OCI-LY1 (cell line): ENCODE results near the gene SLC16A14.

Source experiments
- H2AFZ ChIP-seq: fragments of 200-600 bp; sonication (generic), shearing (Covaris generic); 2 replicates; pipeline ENCODE4 v1.6.0; 2014; ENCODE audit warnings: antibody characterized with exemption, mild to moderate bottlenecking, low read length
- H3F3A ChIP-seq: fragments of 200-600 bp; sonication (generic), shearing (Covaris generic); 2 replicates; pipeline ENCODE4 v1.6.0; 2014; ENCODE audit warnings: mild to moderate bottlenecking, antibody characterized with exemption, low read length, moderate library complexity; ENCODE audit not compliant: insufficient read depth
- H3K27ac ChIP-seq: fragments of 200-600 bp; sonication (generic); 2 replicates; pipeline ENCODE4 v1.5.1; 2014; ENCODE audit warnings: low read length, mixed run types, mild to moderate bottlenecking, low read depth; ENCODE audit not compliant: poor library complexity, severe bottlenecking
- H3K27me3 ChIP-seq: fragments of 200-600 bp; sonication (generic); 2 replicates; pipeline ENCODE4 v1.6.0; 2014; ENCODE audit warnings: antibody characterized with exemption, mild to moderate bottlenecking, low read length, moderate library complexity; ENCODE audit not compliant: insufficient read depth
- H3K36me3 ChIP-seq: fragments of 200-600 bp; sonication (generic); 2 replicates; pipeline ENCODE4 v1.6.1; 2014; ENCODE audit warnings: mild to moderate bottlenecking, antibody characterized with exemption, low read length, moderate library complexity, mixed read lengths; ENCODE audit not compliant: insufficient read depth
- H3K4me1 ChIP-seq: fragments of 200-600 bp; sonication (generic); 2 replicates; pipeline ENCODE4 v1.5.1; 2014; ENCODE audit warnings: mild to moderate bottlenecking, low read length, moderate library complexity; ENCODE audit not compliant: insufficient read depth, severe bottlenecking
- H3K4me2 ChIP-seq: fragments of 200-600 bp; sonication (generic), shearing (Covaris generic); 2 replicates; pipeline ENCODE4 v1.6.1; 2014; ENCODE audit warnings: low read length
- H3K4me3 ChIP-seq: fragments of 200-600 bp; sonication (generic); 2 replicates; pipeline ENCODE4 v1.5.1; 2014; ENCODE audit warnings: low read length, low read depth, mild to moderate bottlenecking, mixed read lengths; ENCODE audit not compliant: poor library complexity, severe bottlenecking
- H3K79me2 ChIP-seq: fragments of 200-600 bp; shearing (Covaris generic); 2 replicates; pipeline ENCODE4 v1.6.1; 2016; ENCODE audit warnings: mixed run types, low read length, mixed read lengths; ENCODE audit not compliant: insufficient read depth
- H3K9ac ChIP-seq: fragments of 200-600 bp; sonication (generic), shearing (Covaris generic); 2 replicates; pipeline ENCODE4 v1.6.1; 2014; ENCODE audit warnings: mild to moderate bottlenecking, low read length, mixed read lengths
- H3K9me2 ChIP-seq: fragments of 200-600 bp; sonication (generic), shearing (Covaris generic); 2 replicates; pipeline ENCODE4 v1.6.1; 2014; ENCODE audit warnings: low read depth, mild to moderate bottlenecking, low read length, mixed read lengths
- H3K9me3 ChIP-seq: fragments of 200-600 bp; shearing (Covaris generic); 2 replicates; pipeline ENCODE4 v1.6.1; 2014; ENCODE audit warnings: low read length, mixed read lengths
- H4K20me1 ChIP-seq: fragments of 200-600 bp; sonication (generic), shearing (Covaris generic); 2 replicates; pipeline ENCODE4 v1.6.0; 2016; ENCODE audit warnings: mild to moderate bottlenecking, low read length; ENCODE audit not compliant: insufficient read depth
- EZH2 ChIP-seq: fragments of 200-600 bp; sonication (generic), shearing (Covaris generic); IDR thresholded peaks from 2 replicates; pipeline ENCODE4 v1.8.0; 2017; ENCODE audit warnings: borderline replicate concordance, mixed run types, mild to moderate bottlenecking, antibody characterized with exemption, low read length, moderate library complexity, mixed read lengths
- TF ChIP-seq, protein P1 (sequence below): fragments of 200-600 bp; sonication (generic), shearing (Covaris generic); IDR thresholded peaks from 2 replicates; pipeline ENCODE4 v1.5.1; 2017; ENCODE audit warnings: mild to moderate bottlenecking, antibody characterized with exemption, low read length, moderate library complexity, mixed read lengths

The SLC16A14 gene

DNA sequence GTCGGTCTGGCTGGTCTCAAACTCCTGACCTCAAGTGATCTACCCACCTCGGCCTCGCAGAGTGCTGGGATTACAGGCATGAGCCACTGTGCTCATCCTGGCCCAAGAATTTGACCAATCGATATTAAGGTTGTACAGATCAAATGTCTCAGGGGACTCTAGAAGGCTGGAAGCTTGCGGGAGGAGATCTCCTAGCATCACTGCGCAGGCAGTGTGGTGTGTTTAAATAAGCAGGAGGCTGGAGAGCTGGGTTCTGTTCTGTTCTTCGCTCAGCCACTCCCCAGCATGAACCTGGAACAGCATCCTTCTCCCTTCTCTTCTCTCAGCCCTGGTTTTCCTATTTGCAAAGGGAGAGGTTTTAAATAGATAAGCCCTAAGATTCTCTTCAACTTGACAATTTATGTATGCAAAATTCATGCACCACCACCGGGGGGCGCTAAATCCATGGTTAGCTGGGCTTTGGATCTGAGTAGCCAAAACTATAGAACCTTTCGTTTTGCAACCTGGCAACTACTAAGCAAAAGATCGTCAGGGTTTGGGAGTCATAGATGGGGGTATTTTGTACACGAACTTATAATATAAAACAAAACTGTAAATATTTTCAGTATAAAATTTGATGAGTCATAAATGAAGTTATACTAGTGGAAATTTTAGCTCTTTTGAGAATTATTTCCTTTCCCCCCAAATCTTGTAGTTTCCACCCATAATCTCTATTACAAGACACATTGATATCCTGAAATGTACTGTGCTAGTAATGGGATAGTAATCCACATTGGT lies 60.6 kb downstream of the SLC16A14 start:
- no peaks in the 10 kb centered on the region for H3K9me2 ChIP-seq
- no peaks in the 10 kb centered on the region for H3K36me3 ChIP-seq
- H3K79me2 ChIP-seq = no peaks in the 10 kb centered on the region
- H3K27ac ChIP-seq = no peak overlapping the region
- peaks cover 5% of the 10 kb centered on the region for H3K4me1 ChIP-seq
- no peaks in the 10 kb centered on the region for H3F3A ChIP-seq
- 0 out of 2 replicates have a peak overlapping the region, but pooled peaks have one; percentile 23 for H2AFZ ChIP-seq
- no peak overlapping the region for H3K4me2 ChIP-seq
- no peak overlapping the region for H3K4me3 ChIP-seq
- H3K27me3 ChIP-seq = no peaks in the 10 kb centered on the region
- TF ChIP-seq EZH2 = no peak
- TF ChIP-seq, protein P1, sequence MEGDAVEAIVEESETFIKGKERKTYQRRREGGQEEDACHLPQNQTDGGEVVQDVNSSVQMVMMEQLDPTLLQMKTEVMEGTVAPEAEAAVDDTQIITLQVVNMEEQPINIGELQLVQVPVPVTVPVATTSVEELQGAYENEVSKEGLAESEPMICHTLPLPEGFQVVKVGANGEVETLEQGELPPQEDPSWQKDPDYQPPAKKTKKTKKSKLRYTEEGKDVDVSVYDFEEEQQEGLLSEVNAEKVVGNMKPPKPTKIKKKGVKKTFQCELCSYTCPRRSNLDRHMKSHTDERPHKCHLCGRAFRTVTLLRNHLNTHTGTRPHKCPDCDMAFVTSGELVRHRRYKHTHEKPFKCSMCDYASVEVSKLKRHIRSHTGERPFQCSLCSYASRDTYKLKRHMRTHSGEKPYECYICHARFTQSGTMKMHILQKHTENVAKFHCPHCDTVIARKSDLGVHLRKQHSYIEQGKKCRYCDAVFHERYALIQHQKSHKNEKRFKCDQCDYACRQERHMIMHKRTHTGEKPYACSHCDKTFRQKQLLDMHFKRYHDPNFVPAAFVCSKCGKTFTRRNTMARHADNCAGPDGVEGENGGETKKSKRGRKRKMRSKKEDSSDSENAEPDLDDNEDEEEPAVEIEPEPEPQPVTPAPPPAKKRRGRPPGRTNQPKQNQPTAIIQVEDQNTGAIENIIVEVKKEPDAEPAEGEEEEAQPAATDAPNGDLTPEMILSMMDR = peak; percentile 85
- no peaks in the 10 kb centered on the region for H3K9me3 ChIP-seq
- no peaks in the 10 kb centered on the region for H4K20me1 ChIP-seq
- no peak overlapping the region for H3K9ac ChIP-seq

DNA sequence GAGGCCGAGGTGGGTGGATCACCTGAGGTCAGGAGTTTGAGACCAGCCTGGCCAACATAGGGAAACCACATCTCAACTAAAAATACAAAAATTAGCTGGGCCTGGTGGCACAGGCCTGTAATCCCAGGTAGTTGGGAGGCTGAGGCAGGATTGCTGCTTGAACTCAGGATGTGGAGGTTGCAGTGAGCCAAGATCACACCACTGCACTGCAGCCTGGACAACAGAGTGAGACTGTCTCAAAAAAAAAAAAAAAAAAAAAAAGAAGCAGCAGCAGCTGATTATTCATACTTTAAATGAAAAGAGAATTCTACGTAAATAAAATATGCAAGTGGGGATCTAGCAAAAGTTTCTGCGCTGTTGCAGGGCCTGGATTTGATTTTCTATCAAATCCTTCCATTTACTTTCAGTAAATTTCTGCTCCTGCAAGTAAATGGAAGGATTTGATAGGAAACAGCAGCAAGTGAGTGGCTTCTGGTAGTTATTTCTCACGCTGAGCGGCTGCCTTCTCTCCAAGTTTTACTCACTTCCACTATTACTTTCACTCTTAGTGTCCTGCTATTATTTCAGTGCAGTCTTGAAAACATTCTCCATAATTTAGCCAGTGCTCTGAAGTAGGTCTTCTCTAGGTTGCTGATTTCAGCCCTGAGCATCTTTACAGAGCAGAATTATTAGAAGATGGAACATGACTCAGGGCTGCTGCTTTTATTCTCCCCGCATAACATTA lies 68.4 kb downstream of the SLC16A14 start:
- Histone ChIP-seq H3K4me3 (no peak overlapping the region), H3K9me3 (no peaks in the 10 kb centered on the region), H3K79me2 (no peaks in the 10 kb centered on the region), H3K36me3 (no peaks in the 10 kb centered on the region), H4K20me1 (no peaks in the 10 kb centered on the region), H3K4me1 (no peaks in the 10 kb centered on the region), H3K4me2 (no peak overlapping the region), H3F3A (no peaks in the 10 kb centered on the region), H3K9me2 (no peaks in the 10 kb centered on the region), H3K27me3 (no peaks in the 10 kb centered on the region), H3K27ac (no peak overlapping the region), H2AFZ (no peak overlapping the region), H3K9ac (no peak overlapping the region)
- no peak for TF ChIP-seq EZH2
- TF ChIP-seq, protein P1 = no peak

DNA sequence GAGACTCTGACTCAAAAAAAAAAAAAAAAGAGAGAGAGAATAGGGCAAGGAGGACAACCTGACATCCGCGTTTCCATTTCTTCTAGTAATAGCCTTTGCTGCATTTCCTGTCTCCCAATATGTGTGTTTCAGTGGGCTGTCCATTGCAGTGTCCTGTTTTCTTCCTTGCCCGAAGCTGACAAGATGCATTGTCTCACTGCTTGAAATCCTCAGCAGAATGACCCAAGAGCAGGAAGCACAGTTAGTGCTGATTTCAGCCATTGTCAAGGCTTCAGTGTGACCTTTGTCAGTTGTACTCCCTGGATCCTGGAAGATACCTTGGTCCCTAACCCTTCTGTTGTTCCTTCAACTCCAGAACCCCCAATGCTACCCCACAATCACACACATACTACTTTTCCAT lies 71.2 kb downstream of the SLC16A14 start:
- Histone ChIP-seq H3K4me1 (no peaks in the 10 kb centered on the region), H2AFZ (no peak overlapping the region), H4K20me1 (no peaks in the 10 kb centered on the region), H3K4me2 (no peak overlapping the region), H3K27me3 (no peaks in the 10 kb centered on the region), H3K79me2 (no peaks in the 10 kb centered on the region), H3K4me3 (no peak overlapping the region), H3F3A (no peaks in the 10 kb centered on the region), H3K9ac (no peak overlapping the region), H3K9me2 (no peaks in the 10 kb centered on the region), H3K36me3 (no peaks in the 10 kb centered on the region), H3K9me3 (no peaks in the 10 kb centered on the region), H3K27ac (no peak overlapping the region)
- TF ChIP-seq EZH2 = no peak
- TF ChIP-seq, protein P1 = no peak
